Fibroblast of lung (primary cell): Measurements from ENCODE around the gene WWOX. TPM values are rescaled to one million over a fixed set of nuclear protein-coding genes. Genes with fewer than 3 reads are reported as not detected.

Experiments
- DNase-seq, 2 donors: peaks; one replicate each; pipeline versions ENCODE4 v3.0.0 to v3.0.0-alpha.2; 2010; ENCODE audit warnings: low read depth in 2 of 2
- H2AFZ ChIP-seq: 2 replicates; pipeline ENCODE4 v1.5.1; 2012; ENCODE audit warnings: low read length, control low read depth, inconsistent platforms
- H3K27ac ChIP-seq: 2 replicates; pipeline ENCODE4 v1.5.1; 2011; ENCODE audit warnings: low read length, control low read depth; ENCODE audit not compliant: insufficient read depth
- H3K27me3 ChIP-seq: 2 replicates; pipeline ENCODE4 v1.5.1; 2011; ENCODE audit warnings: mild to moderate bottlenecking, low read length; ENCODE audit not compliant: control insufficient read depth, insufficient read depth
- H3K36me3 ChIP-seq: 2 replicates; pipeline ENCODE4 v1.5.1; 2011; ENCODE audit warnings: low read length; ENCODE audit not compliant: control insufficient read depth, insufficient read depth
- H3K4me1 ChIP-seq: 2 replicates; pipeline ENCODE4 v1.5.1; 2011; ENCODE audit warnings: low read length; ENCODE audit not compliant: control insufficient read depth, insufficient read depth; ENCODE audit errors: extremely low read depth
- H3K4me2 ChIP-seq: 2 replicates; pipeline ENCODE4 v1.5.1; 2011; ENCODE audit warnings: low read length, control low read depth; ENCODE audit not compliant: insufficient read depth; ENCODE audit errors: extremely low read depth
- H3K4me3 ChIP-seq, 4 experiments: fragments of 200-600 bp in 1 of 4; sonication (generic) in 1 of 4; replicated peaks in 1 of 4; 2 replicates each; pipeline ENCODE4 v1.5.1; 2011 to 2016; ENCODE audit warnings: low read length in 4 of 4, low read depth in 3 of 4, mild to moderate bottlenecking in 3 of 4, control low read depth in 2 of 4, inconsistent platforms in 1 of 4, mixed read lengths in 1 of 4; ENCODE audit not compliant: insufficient read depth in 1 of 4; ENCODE audit errors: control extremely low read depth in 1 of 4
- H3K79me2 ChIP-seq: 2 replicates; pipeline ENCODE4 v1.5.1; 2012; ENCODE audit warnings: mild to moderate bottlenecking, low read length, inconsistent platforms; ENCODE audit not compliant: control insufficient read depth, insufficient read depth
- H3K9ac ChIP-seq: 2 replicates; pipeline ENCODE4 v1.5.1; 2011; ENCODE audit warnings: mild to moderate bottlenecking, low read length, control low read depth; ENCODE audit not compliant: insufficient read depth
- H3K9me3 ChIP-seq: 2 replicates; pipeline ENCODE4 v1.5.1; 2012; ENCODE audit warnings: low read depth, low read length; ENCODE audit not compliant: control insufficient read depth, insufficient read depth
- H4K20me1 ChIP-seq: 2 replicates; pipeline ENCODE4 v1.5.1; 2011; ENCODE audit warnings: low read length; ENCODE audit not compliant: control insufficient read depth, insufficient read depth; ENCODE audit errors: extremely low read depth
- CTCF ChIP-seq, 2 donors: IDR thresholded peaks in 1 of 2; conservative IDR thresholded peaks in 1 of 2; 1 replicate in 1 of 2; 2 replicates in 1 of 2; pipeline ENCODE4 v1.5.1; 2011 to 2012; ENCODE audit warnings: low read length in 2 of 2, control low read depth in 1 of 2, inconsistent platforms in 1 of 2, low read depth in 1 of 2, mild to moderate bottlenecking in 1 of 2
- EZH2 ChIP-seq: IDR thresholded peaks from 2 replicates; pipeline ENCODE4 v1.5.1; 2012; ENCODE audit warnings: low read length, control low read depth, mild to moderate bottlenecking; ENCODE audit errors: missing control alignments
- polyA plus RNA-seq, 2 donors: library from polyadenylated mRNA; depleted of rRNA in 1 of 2; stranded (reverse) in 1 of 2; unstranded in 1 of 2; fragments of >200 nt; gene quantifications; 2 replicates each; pipeline ENCODE4 v1.2.1, GENCODE V29; 2011 to 2012; ENCODE audit warnings: missing spikeins in 1 of 2
- total RNA-seq: library from RNA; depleted of rRNA; stranded (reverse); fragments of >200 nt; gene quantifications from 2 replicates; pipeline ENCODE4 v1.2.1, GENCODE V29; 2014

WWOX gene
- total and polyA plus RNA-seq, 2 donors (not counting 1 experiment from before 2014, with no cell fraction given): 5.6 to 16.3 TPM

- Histone ChIP-seq H3K9ac (no peak overlapping the region), H3K36me3 (no peaks in the 10 kb centered on the region), H2AFZ (no peak overlapping the region), H3K27ac (no peak overlapping the region), H3K4me1 (no peaks in the 10 kb centered on the region), H3K27me3 (no peaks in the 10 kb centered on the region), H3K4me2 (no peak overlapping the region), H4K20me1 (no peaks in the 10 kb centered on the region), H3K4me3 (no peak overlapping the region), H3K79me2 (no peaks in the 10 kb centered on the region), H3K9me3 (no peaks in the 10 kb centered on the region)
- no peak for TF ChIP-seq CTCF (conservative IDR thresholded peaks at IDR 0.05 in 1 of 2, IDR thresholded peaks at IDR 0.05 in 1 of 2; ENCODE audit: low read depth in 1 of 2, low read length in 2 of 2)
- no peak for TF ChIP-seq EZH2
- DNase-seq: no peak
These were observed 1148.9 kb downstream of the WWOX start for GRCh38 chr16:79248351-79248750.

- Histone ChIP-seq H3K9me3 (no peaks in the 10 kb centered on the region), H2AFZ (no peak overlapping the region), H4K20me1 (no peaks in the 10 kb centered on the region), H3K4me2 (no peak overlapping the region), H3K27me3 (no peaks in the 10 kb centered on the region), H3K79me2 (no peaks in the 10 kb centered on the region), H3K4me1 (no peaks in the 10 kb centered on the region), H3K9ac (no peak overlapping the region), H3K4me3 (no peak overlapping the region), H3K27ac (no peak overlapping the region), H3K36me3 (no peaks in the 10 kb centered on the region)
- no peak for DNase-seq
- TF ChIP-seq EZH2 (no peak), CTCF (conservative IDR thresholded peaks at IDR 0.05 in 1 of 2, IDR thresholded peaks at IDR 0.05 in 1 of 2; ENCODE audit: low read depth in 1 of 2, low read length in 2 of 2) (no peak)
These were observed 1151.1 kb downstream of the WWOX start for GRCh38 chr16:79250502-79251098.

- no peak overlapping the region for H3K4me3 ChIP-seq
- DNase-seq: no peak
- H3K4me1 ChIP-seq: no peaks in the 10 kb centered on the region
- H3K36me3 ChIP-seq: no peaks in the 10 kb centered on the region
- no peaks in the 10 kb centered on the region for H4K20me1 ChIP-seq
- H3K9me3 ChIP-seq: no peaks in the 10 kb centered on the region
- no peak overlapping the region for H3K27ac ChIP-seq
- H2AFZ ChIP-seq: no peak overlapping the region
- no peaks in the 10 kb centered on the region for H3K27me3 ChIP-seq
- TF ChIP-seq CTCF (conservative IDR thresholded peaks at IDR 0.05 in 1 of 2, IDR thresholded peaks at IDR 0.05 in 1 of 2; ENCODE audit: low read depth in 1 of 2, low read length in 2 of 2) (no peak), EZH2 (no peak)
- no peak overlapping the region for H3K9ac ChIP-seq
- no peaks in the 10 kb centered on the region for H3K79me2 ChIP-seq
- H3K4me2 ChIP-seq: no peak overlapping the region
These were observed 1153.7 kb downstream of the WWOX start for GRCh38 chr16:79253100-79253631.
